Heart left ventricle (tissue), 16 donors: ENCODE measurements around the gene PPA1. TPM values are rescaled to one million over a fixed set of nuclear protein-coding genes. Genes with fewer than 3 reads are reported as not detected.

Source experiments
- ATAC-seq, 4 donors: fragments of 200-7000 bp; cut with Tn5 transposase; one replicate each; pipeline ENCODE4 v1.9.1; 2020 to 2022; ENCODE audit warnings: moderate library complexity in 4 of 4, mild to moderate bottlenecking in 3 of 4, moderate number of reproducible peaks in 1 of 4
- DNase-seq, 5 donors: peaks; one replicate each; pipeline ENCODE4 v3.0.0-alpha.2; 2020
- H3K27ac ChIP-seq, 12 donors: fragments of 200-600 bp; sonication (generic) in 4 of 12; one replicate each; pipeline versions ENCODE4 v1.5.0 to v1.8.0; 2016 to 2022; ENCODE audit warnings: mild to moderate bottlenecking in 2 of 12
- H3K27me3 ChIP-seq, 9 donors: fragments of 200-600 bp; sonication (generic) in 2 of 9; one replicate each; pipeline versions ENCODE4 v1.5.1 to v1.8.0; 2016 to 2022; ENCODE audit warnings: mild to moderate bottlenecking in 3 of 9
- H3K36me3 ChIP-seq, 9 donors: fragments of 200-600 bp; sonication (generic) in 2 of 9; one replicate each; pipeline versions ENCODE4 v1.5.0 to v1.8.0; 2018 to 2022; ENCODE audit warnings: mild to moderate bottlenecking in 2 of 9
- H3K4me1 ChIP-seq, 12 donors: fragments of 200-600 bp; sonication (generic) in 4 of 12; one replicate each; pipeline versions ENCODE4 v1.5.0 to v1.8.0; 2016 to 2022; ENCODE audit warnings: mild to moderate bottlenecking in 3 of 12
- H3K4me3 ChIP-seq, 12 donors: fragments of 200-600 bp; sonication (generic) in 4 of 12; one replicate each; pipeline versions ENCODE4 v1.5.0 to v1.8.0; 2017 to 2022; ENCODE audit warnings: mild to moderate bottlenecking in 9 of 12, moderate library complexity in 4 of 12
- H3K9me3 ChIP-seq, 12 donors: fragments of 200-600 bp; sonication (generic) in 4 of 12; one replicate each; pipeline versions ENCODE4 v1.5.0 to v1.8.0; 2016 to 2022; ENCODE audit warnings: mild to moderate bottlenecking in 1 of 12
- POLR2A ChIP-seq, 2 donors: fragments of 450-650 bp; IDR thresholded peaks; one replicate each; pipeline ENCODE4 v1.6.1; 2017; ENCODE audit warnings: antibody characterized with exemption in 2 of 2, mild to moderate bottlenecking in 2 of 2, moderate library complexity in 2 of 2
- WGBS, 4 donors: extraction: QIAGEN DNeasy Blood & Tissue Kit in 2 of 4; methylation state at CpG; one replicate each; pipeline versions ENCODE4 v1.1.5 to v1.1.7; 2013 to 2018; 5-methylcytosine and 5-hydroxymethylcytosine counted together
- intact Hi-C, 10 donors: fragments of 100-400 bp; cut with DNase I; formaldehyde crosslinking; loops; one replicate each; pipeline versions ENCODE4 v1.11.1 to v1.14.2; 2022
- polyA plus RNA-seq, 2 donors: library from polyadenylated mRNA; stranded (reverse); fragments of 200-250 nt; gene quantifications; one replicate each; pipeline ENCODE4 v1.2.3, GENCODE V29; 2013
- total RNA-seq, 9 donors: library from RNA; depleted of rRNA in 2 of 9; stranded (reverse); fragments of >200 nt in 2 of 9; fragmentation: NEBNext Ultra II Directional in 3 of 9; extraction: Animal tissue kit (Norgen Biotek cat#: 25700) in 3 of 9; gene quantifications; one replicate each; pipeline versions ENCODE4 v1.1.0 to v1.2.4, GENCODE V29; 2016 to 2023
- TF ChIP-seq, protein P1 (sequence below), 12 donors: fragments of 200-600 bp; sonication (generic) in 4 of 12; IDR thresholded peaks; one replicate each; pipeline versions ENCODE4 v1.5.0 to v1.8.0; 2018 to 2022; ENCODE audit warnings: antibody characterized with exemption in 12 of 12, mild to moderate bottlenecking in 5 of 12
- donor health status: ischemic (EF 13 %, LVEDD 7.1; RV severe dilation, severe dysfunction).
- donor health status: healthy with polysubstance abuse.
- donor health status: DM: no; HTN: yes; CAD: no.
- donor health status: DM: no; HTN: no; CAD: no.
- donor health status: ischemic (EF 25% LVEDD 6.9; RV normal size, moderate dysfunction).
- donor health status: ischemic (EF 25% LVEDD 5.7; RV mildly dilated, moderate dysfunction).
- donor health status: healthy.
- donor health status: DM: yes; HTN: yes; CAD: no.
- donor health status: ischemic (EF 35%, LVEDD 5.7; RV mildly dilated, moderate dysfunction).
- donor health status: nonischemic (EF 11% LVEDD 7.7; RV severe dilation, severe dysfunction).
- donor health status: DM: yes; HTN: yes; CAD: no.
- donor health status: PGD.
- donor health status: ischemic (EF 29% LVEDD 5.4; RV normal size, mild dysfunction).
- donor health status: nonischemic (EF 23%, LVEDD 6.1; RV moderate dilation, normal function).

Gene PPA1
- total and polyA plus RNA-seq, 11 donors, result 61.1 to 151 (median 84.1) TPM

- H3K4me3 ChIP-seq, result no peak overlapping the region
- ATAC-seq, result no peak
Measured at GRCh38 chr10:70175516-70175915, 57.7 kb downstream of the PPA1 start.

DNA sequence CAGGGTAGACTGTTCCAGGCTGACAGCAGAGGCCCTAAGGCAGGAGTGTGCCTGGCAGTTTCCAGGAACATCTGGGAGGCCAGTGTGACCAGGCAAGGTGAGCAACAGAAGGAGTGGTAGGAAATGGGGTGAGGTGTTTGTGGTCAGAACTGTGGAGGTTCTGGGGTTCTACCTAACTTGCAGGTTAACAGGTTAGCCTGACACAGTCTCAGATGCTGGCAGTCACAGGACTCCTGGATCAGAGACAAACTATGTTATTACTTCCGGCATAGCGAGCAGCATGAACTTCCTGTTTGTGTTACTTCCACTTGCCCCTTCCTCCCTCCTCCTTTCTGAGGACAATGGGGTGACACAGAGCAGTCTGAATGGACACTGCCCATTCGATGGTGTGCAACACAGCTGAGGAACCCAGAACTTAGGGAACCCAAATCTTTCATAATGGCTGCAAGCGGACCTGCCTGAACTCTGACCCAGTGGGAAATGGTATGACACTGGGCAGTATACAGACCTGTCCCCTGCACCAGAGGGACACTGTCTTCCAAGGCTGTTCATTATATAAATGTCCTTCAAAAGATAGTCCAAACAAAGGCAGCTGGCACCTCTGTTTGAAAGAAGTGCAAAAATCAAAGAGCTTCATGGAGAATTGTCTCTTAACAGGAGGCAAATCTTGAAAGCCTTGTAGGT, 59.0 kb downstream of the PPA1 start:
- H3K27me3 ChIP-seq, result no peaks in the 10 kb centered on the region
- H3K4me3 ChIP-seq, result no peak overlapping the region
- intact Hi-C loops, result no loop called here
- 35 to 64% (median 58%) methylated on average over 4 of the region's 4 CpGs for WGBS, 4 donors
- TF ChIP-seq POLR2A (IDR thresholded peaks at IDR 0.05), result no peak
- peak overlapping the region in 1 of 12 donors; percentile 81 for H3K27ac ChIP-seq
- DNase-seq, result peak in 1 of 5 donors; percentile 28
- H3K4me1 ChIP-seq, result peaks cover 0 to 26% (median 4%) of the 10 kb centered on the region in 12 donors
- no peaks in the 10 kb centered on the region for H3K36me3 ChIP-seq
- ATAC-seq, result no peak
- H3K9me3 ChIP-seq, result peaks cover 0 to 3% (median 0%) of the 10 kb centered on the region in 12 donors

More at GRCh38 chr10:70175516-70175915, 57.7 kb downstream of the PPA1 start:
- H3K27ac ChIP-seq, result no peak overlapping the region
- peaks cover 0 to 22% (median 0%) of the 10 kb centered on the region in 12 donors for H3K4me1 ChIP-seq
- no peak for DNase-seq
- TF ChIP-seq, protein P1, sequence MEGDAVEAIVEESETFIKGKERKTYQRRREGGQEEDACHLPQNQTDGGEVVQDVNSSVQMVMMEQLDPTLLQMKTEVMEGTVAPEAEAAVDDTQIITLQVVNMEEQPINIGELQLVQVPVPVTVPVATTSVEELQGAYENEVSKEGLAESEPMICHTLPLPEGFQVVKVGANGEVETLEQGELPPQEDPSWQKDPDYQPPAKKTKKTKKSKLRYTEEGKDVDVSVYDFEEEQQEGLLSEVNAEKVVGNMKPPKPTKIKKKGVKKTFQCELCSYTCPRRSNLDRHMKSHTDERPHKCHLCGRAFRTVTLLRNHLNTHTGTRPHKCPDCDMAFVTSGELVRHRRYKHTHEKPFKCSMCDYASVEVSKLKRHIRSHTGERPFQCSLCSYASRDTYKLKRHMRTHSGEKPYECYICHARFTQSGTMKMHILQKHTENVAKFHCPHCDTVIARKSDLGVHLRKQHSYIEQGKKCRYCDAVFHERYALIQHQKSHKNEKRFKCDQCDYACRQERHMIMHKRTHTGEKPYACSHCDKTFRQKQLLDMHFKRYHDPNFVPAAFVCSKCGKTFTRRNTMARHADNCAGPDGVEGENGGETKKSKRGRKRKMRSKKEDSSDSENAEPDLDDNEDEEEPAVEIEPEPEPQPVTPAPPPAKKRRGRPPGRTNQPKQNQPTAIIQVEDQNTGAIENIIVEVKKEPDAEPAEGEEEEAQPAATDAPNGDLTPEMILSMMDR (IDR thresholded peaks at IDR 0.05), result no peak
- TF ChIP-seq POLR2A (IDR thresholded peaks at IDR 0.05), result no peak
- intact Hi-C loops, result no loop called here
- no peaks in the 10 kb centered on the region for H3K27me3 ChIP-seq
- H3K9me3 ChIP-seq, result peaks cover 0 to 11% (median 2%) of the 10 kb centered on the region in 12 donors
- no peaks in the 10 kb centered on the region for H3K36me3 ChIP-seq
- 88 to 96% (median 92%) methylated on average over 3 of the region's 3 CpGs for WGBS, 4 donors

GRCh38 chr10:70169649-70170364, 63.4 kb downstream of the PPA1 start:
- intact Hi-C loops, result loop anchor here in 1 of 10 donors (1.0 kb wide), 1 partner anchor 24 kb away; the partner anchor contains the start of gene TYSND1

DNA sequence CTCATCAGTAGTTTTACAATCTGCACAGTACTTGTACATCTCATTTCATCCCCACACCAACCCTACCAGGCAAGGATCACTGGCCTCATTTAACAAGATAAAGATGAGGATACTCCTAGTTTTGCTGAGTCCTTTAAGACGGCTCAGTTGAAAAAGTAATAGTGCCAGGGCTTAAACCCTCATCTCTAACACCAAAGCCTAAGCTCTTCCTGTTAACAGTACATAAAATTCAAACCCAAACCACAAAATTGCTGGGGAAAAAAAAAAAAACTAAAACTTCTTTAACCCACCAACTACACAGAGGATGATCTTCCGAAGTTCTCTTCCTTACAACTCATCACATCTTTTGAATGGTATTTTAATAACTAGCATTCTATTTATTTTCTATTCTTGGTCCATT, 64.2 kb downstream of the PPA1 start:
- ATAC-seq (no peak), DNase-seq (no peak)
- intact Hi-C loops, result no loop called here
- Histone ChIP-seq H3K36me3 (peaks cover 0 to 22% (median 8%) of the 10 kb centered on the region in 9 donors), H3K9me3 (no peaks in the 10 kb centered on the region), H3K27me3 (no peaks in the 10 kb centered on the region), H3K4me1 (peaks cover 0 to 69% (median 37%) of the 10 kb centered on the region in 12 donors), H3K27ac (peak overlapping the region in 1 of 12 donors; percentile 95), H3K4me3 (peak overlapping the region in 11 of 12 donors; percentile 68 to 98 (median 83))
- no peak for TF ChIP-seq POLR2A (IDR thresholded peaks at IDR 0.05)
- TF ChIP-seq, protein P1 (IDR thresholded peaks at IDR 0.05), result no peak
- 35 to 42% (median 39%) methylated on average over 2 of the region's 2 CpGs for WGBS, 4 donors

More at GRCh38 chr10:70169649-70170364, 63.4 kb downstream of the PPA1 start:
- no peak for TF ChIP-seq POLR2A (IDR thresholded peaks at IDR 0.05)
- TF ChIP-seq, protein P1 (IDR thresholded peaks at IDR 0.05), result no peak
- DNase-seq (peak in 1 of 5 donors; percentile 12), ATAC-seq (peak; percentile 12 to 53 (median 46))
- peaks cover 0 to 67% (median 31%) of the 10 kb centered on the region in 12 donors for H3K4me1 ChIP-seq
- peak overlapping the region; percentile 83 to 95 (median 92) for H3K27ac ChIP-seq
- H3K27me3 ChIP-seq, result no peaks in the 10 kb centered on the region
- H3K9me3 ChIP-seq, result no peaks in the 10 kb centered on the region
- 1% methylated on average over 26 to 40 of the region's 40 CpGs for WGBS, 4 donors
- H3K36me3 ChIP-seq, result peaks cover 0 to 22% (median 8%) of the 10 kb centered on the region in 9 donors
- H3K4me3 ChIP-seq, result peak overlapping the region; percentile 68 to 98 (median 84)
